IPS-11a (cell line): Measurements from ENCODE around the gene ZC3H18.
A peak's percentile ranks its signal among the peaks of the same experiment; 100 is the strongest.

Experiments
- H3K4me3 ChIP-seq: one replicate; pipeline ENCODE4 v1.5.1; 2013; ENCODE audit warnings: low read depth, low read length, control low read depth

The ZC3H18 gene

GRCh38 chr16:88569985-88570690, at the start of gene ZC3H18:
ZC3H18 (plus strand) TSS chr16:88570403; CDS start chr16:88577124, 6,721 bp downstream.
- peak within 1 kb of the TSS; percentile 84 for H3K4me3 ChIP-seq

GRCh38 chr16:88521674-88522073, 48.5 kb upstream of the ZC3H18 start:
- H3K4me3 ChIP-seq: no peak overlapping the region

GRCh38 chr16:88522276-88522949, 47.8 kb upstream of the ZC3H18 start:
- no peak overlapping the region for H3K4me3 ChIP-seq

- H3K4me3 ChIP-seq: no peak overlapping the region
Measured at GRCh38 chr16:88523309-88524161, 46.7 kb upstream of the ZC3H18 start.

GRCh38 chr16:88524274-88524972, 45.8 kb upstream of the ZC3H18 start:
- no peak overlapping the region for H3K4me3 ChIP-seq

GRCh38 chr16:88524973-88525662, 45.1 kb upstream of the ZC3H18 start:
- no peak overlapping the region for H3K4me3 ChIP-seq

- H3K4me3 ChIP-seq: no peak overlapping the region
Measured at GRCh38 chr16:88525663-88525990, 44.6 kb upstream of the ZC3H18 start.

GRCh38 chr16:88526008-88526905, 43.9 kb upstream of the ZC3H18 start:
- no peak overlapping the region for H3K4me3 ChIP-seq

- H3K4me3 ChIP-seq: no peak overlapping the region
Measured at GRCh38 chr16:88526906-88527185, 43.4 kb upstream of the ZC3H18 start.

GRCh38 chr16:88527186-88527936, 42.8 kb upstream of the ZC3H18 start:
- no peak overlapping the region for H3K4me3 ChIP-seq

GRCh38 chr16:88527937-88528743, 42.1 kb upstream of the ZC3H18 start:
- no peak overlapping the region for H3K4me3 ChIP-seq

GRCh38 chr16:88528902-88529318, 41.3 kb upstream of the ZC3H18 start:
- no peak overlapping the region for H3K4me3 ChIP-seq

- H3K4me3 ChIP-seq: no peak overlapping the region
Measured at GRCh38 chr16:88529596-88529995, 40.6 kb upstream of the ZC3H18 start.

GRCh38 chr16:88530051-88530857, 39.9 kb upstream of the ZC3H18 start:
- no peak overlapping the region for H3K4me3 ChIP-seq

- no peak overlapping the region for H3K4me3 ChIP-seq
Measured at GRCh38 chr16:88530858-88531203, 39.4 kb upstream of the ZC3H18 start.

- H3K4me3 ChIP-seq: no peak overlapping the region
Measured at GRCh38 chr16:88531346-88531745, 38.9 kb upstream of the ZC3H18 start.

GRCh38 chr16:88531931-88532433, 38.2 kb upstream of the ZC3H18 start:
- no peak overlapping the region for H3K4me3 ChIP-seq
